Testis (tissue), 3 donors: ENCODE results near the gene DACH2. TPM values are rescaled to one million over a fixed set of nuclear protein-coding genes. Genes with fewer than 3 reads are reported as not detected.

Source experiments
- DNase-seq: peaks from one replicate; pipeline ENCODE4 v3.0.0-alpha.2; 2019
- H3K27ac ChIP-seq, 2 donors: fragments of 200-600 bp; sonication (generic); one replicate each; pipeline ENCODE4 v1.5.1; 2019
- H3K27me3 ChIP-seq: fragments of 200-600 bp; sonication (generic); one replicate; pipeline ENCODE4 v1.5.1; 2019
- H3K36me3 ChIP-seq: fragments of 200-600 bp; sonication (generic); one replicate; pipeline ENCODE4 v1.5.1; 2017; ENCODE audit warnings: low read depth; ENCODE audit errors: missing control alignments
- H3K4me1 ChIP-seq: fragments of 200-600 bp; sonication (generic); one replicate; pipeline ENCODE4 v1.5.1; 2019
- H3K4me3 ChIP-seq, 2 donors: fragments of 200-600 bp; sonication (generic); one replicate each; pipeline ENCODE4 v1.5.1; 2017 to 2019
- H3K9me3 ChIP-seq: fragments of 200-600 bp; sonication (generic); one replicate; pipeline ENCODE4 v1.5.1; 2017
- CTCF ChIP-seq, 3 experiments: fragments of 450-650 bp in 2 of 3; fragments of 200-600 bp in 1 of 3; sonication (generic) in 1 of 3; IDR thresholded peaks; one replicate each; pipeline ENCODE4 v1.5.1; 2016 to 2019; ENCODE audit warnings: antibody characterized with exemption in 3 of 3, mild to moderate bottlenecking in 2 of 3, moderate library complexity in 1 of 3
- POLR2A ChIP-seq: fragments of 450-650 bp; IDR thresholded peaks from one replicate; pipeline ENCODE4 v1.6.1; 2017; ENCODE audit warnings: antibody characterized with exemption, mild to moderate bottlenecking, moderate library complexity
- WGBS, 2 donors: methylation state at CpG; one replicate each; pipeline ENCODE4 v1.1.5; 2018; 5-methylcytosine and 5-hydroxymethylcytosine counted together
- intact Hi-C: fragments of 100-400 bp; cut with DNase I; formaldehyde crosslinking; loops from one replicate; pipeline ENCODE4 v1.15.1; 2023; ENCODE audit warnings: low total_unique reads
- polyA plus RNA-seq: library from polyadenylated mRNA; stranded (reverse); fragments of 350-450 nt; fragmentation: Illumina TruSeq; extraction: RNeasy Lipid Tissue Mini Kit (QIAGEN cat#74804); gene quantifications from one replicate; pipeline ENCODE4 v1.2.3, GENCODE V29; 2014; ENCODE audit warnings: low read depth, low replicate concordance; ENCODE audit not compliant: insufficient read depth
- total RNA-seq, 2 donors: library from RNA; depleted of rRNA; stranded (reverse); fragments of >200 nt; gene quantifications; one replicate each; pipeline ENCODE4 v1.2.3, GENCODE V29; 2016

Gene DACH2
- total and polyA plus RNA-seq, 3 donors from 2014 or later, result 0.22 to 0.62 (median 0.55) TPM

GRCh38 chrX:86370927-86371326 lies 222.7 kb downstream of the DACH2 start:
- no peak overlapping the region for H3K4me3 ChIP-seq
- no peaks in the 10 kb centered on the region for H3K4me1 ChIP-seq
- no peaks in the 10 kb centered on the region for H3K27me3 ChIP-seq
- no peak for DNase-seq
- H3K9me3 ChIP-seq, result no peaks in the 10 kb centered on the region
- 68 to 83% methylated on average over 1 of the region's 1 CpG for WGBS, 2 donors
- intact Hi-C loops, result no loop called here
- H3K27ac ChIP-seq, result no peak overlapping the region
- TF ChIP-seq POLR2A (no peak), CTCF (IDR thresholded peaks at IDR 0.05) (no peak)
- no peaks in the 10 kb centered on the region for H3K36me3 ChIP-seq

- H3K9me3 ChIP-seq, result no peaks in the 10 kb centered on the region
Observed at GRCh38 chrX:86379209-86379608, 231.0 kb downstream of the DACH2 start.

GRCh38 chrX:86383681-86384540 lies 235.7 kb downstream of the DACH2 start:
- H3K27me3 ChIP-seq, result no peaks in the 10 kb centered on the region
- TF ChIP-seq CTCF (IDR thresholded peaks at IDR 0.05), result no peak
- H3K4me3 ChIP-seq, result no peak overlapping the region
- no peak overlapping the region for H3K27ac ChIP-seq
- H3K36me3 ChIP-seq, result no peaks in the 10 kb centered on the region
- WGBS, 2 donors, result 48 to 49% methylated on average over 3 of the region's 3 CpGs
- no peaks in the 10 kb centered on the region for H3K4me1 ChIP-seq
- intact Hi-C loops, result no loop called here
- no peaks in the 10 kb centered on the region for H3K9me3 ChIP-seq
- DNase-seq, result no peak

More at GRCh38 chrX:86379209-86379608, 231.0 kb downstream of the DACH2 start:
- no peak overlapping the region for H3K4me3 ChIP-seq
- H3K4me1 ChIP-seq, result no peaks in the 10 kb centered on the region
- H3K27me3 ChIP-seq, result no peaks in the 10 kb centered on the region
- TF ChIP-seq CTCF (IDR thresholded peaks at IDR 0.05) (no peak), POLR2A (no peak)
- DNase-seq, result no peak
- no peak overlapping the region for H3K27ac ChIP-seq
- intact Hi-C loops, result no loop called here
- no peaks in the 10 kb centered on the region for H3K36me3 ChIP-seq

- Histone ChIP-seq H3K27ac (no peak overlapping the region), H3K4me1 (no peaks in the 10 kb centered on the region), H3K36me3 (no peaks in the 10 kb centered on the region), H3K4me3 (no peak overlapping the region), H3K27me3 (no peaks in the 10 kb centered on the region), H3K9me3 (no peaks in the 10 kb centered on the region)
- intact Hi-C loops, result no loop called here
- no peak for DNase-seq
- no peak for TF ChIP-seq CTCF (IDR thresholded peaks at IDR 0.05)
- TF ChIP-seq POLR2A, result no peak
- WGBS, 2 donors, result 73 to 79% methylated on average over 4 of the region's 4 CpGs
Observed at GRCh38 chrX:86407371-86407770, 259.1 kb downstream of the DACH2 start.

GRCh38 chrX:86421771-86422170 lies 273.5 kb downstream of the DACH2 start:
- H3K36me3 ChIP-seq, result no peaks in the 10 kb centered on the region
- TF ChIP-seq CTCF (IDR thresholded peaks at IDR 0.05), result no peak
- no peak for TF ChIP-seq POLR2A
- no peak for DNase-seq
- no peak overlapping the region for H3K27ac ChIP-seq
- no peaks in the 10 kb centered on the region for H3K9me3 ChIP-seq
- intact Hi-C loops, result no loop called here
- H3K4me3 ChIP-seq, result no peak overlapping the region
- H3K4me1 ChIP-seq, result no peaks in the 10 kb centered on the region
- no peaks in the 10 kb centered on the region for H3K27me3 ChIP-seq
- 74 to 80% methylated on average over 1 of the region's 1 CpG for WGBS, 2 donors
